Activated naive CD8-positive, alpha-beta T cell treated with anti-CD3 and anti-CD28 coated beads, Interleukin-2, amount 50 U/mL, for 16 hours (primary cell): Measurements from ENCODE around the gene ZFP28.

Source experiments
- DNase-seq: peaks from one replicate; pipeline ENCODE4 v3.0.0-alpha.2; 2020; ENCODE audit warnings: low read depth, low spot score

ZFP28 gene

GRCh38 chr19:56538761-56539263 lies at the start of gene ZFP28:
TSS of gene ZFP28 (plus strand) at chr19:56538948. CDS start at chr19:56539019, 71 bp downstream.
- DNase-seq, result peak; percentile 49

GRCh38 chr19:56491399-56491798 lies 47.3 kb upstream of the ZFP28 start:
- no peak for DNase-seq

GRCh38 chr19:56504581-56504980 lies 34.2 kb upstream of the ZFP28 start:
- no peak for DNase-seq

- DNase-seq, result peak; percentile 74
These were observed 31.1 kb upstream of the ZFP28 start, which contains the start of gene ZNF471 for GRCh38 chr19:56507446-56508289. TSS of gene ZNF471 (plus strand) at chr19:56507855. CDS start at chr19:56511572, 3,717 bp downstream.

GRCh38 chr19:56508290-56508778 lies 30.4 kb upstream of the ZFP28 start:
- DNase-seq, result no peak

GRCh38 chr19:56525214-56525860 lies 13.4 kb upstream of the ZFP28 start:
- DNase-seq, result no peak

GRCh38 chr19:56537442-56537841 lies 1.3 kb upstream of the ZFP28 start:
- no peak for DNase-seq

- DNase-seq, result peak; percentile 80
These were observed 441 bp upstream of the ZFP28 start for GRCh38 chr19:56538254-56538760.

GRCh38 chr19:56543776-56544175 lies 5.0 kb downstream of the ZFP28 start:
- DNase-seq, result no peak

- DNase-seq, result no peak
These were observed 8.8 kb downstream of the ZFP28 start for GRCh38 chr19:56547535-56547934.

- no peak for DNase-seq
These were observed 15.6 kb downstream of the ZFP28 start for GRCh38 chr19:56554272-56554869.

- no peak for DNase-seq
These were observed 24.0 kb downstream of the ZFP28 start for GRCh38 chr19:56562766-56563165.

GRCh38 chr19:56566904-56567273 lies 28.1 kb downstream of the ZFP28 start:
- no peak for DNase-seq

GRCh38 chr19:56567274-56568120 lies 28.7 kb downstream of the ZFP28 start, which contains the start of gene ZNF470:
TSS of gene ZNF470 (plus strand) at chr19:56567468. CDS start at chr19:56570312, 2,844 bp downstream.
- DNase-seq, result peak; percentile 80

GRCh38 chr19:56572589-56572988 lies 33.8 kb downstream of the ZFP28 start:
- no peak for DNase-seq

- DNase-seq, result no peak
These were observed 35.2 kb downstream of the ZFP28 start for GRCh38 chr19:56573914-56574313.

- DNase-seq, result no peak
These were observed 39.2 kb downstream of the ZFP28 start for GRCh38 chr19:56577719-56578602.

GRCh38 chr19:56594446-56594782 lies 55.7 kb downstream of the ZFP28 start:
- DNase-seq, result no peak

GRCh38 chr19:56594783-56595547 lies 56.2 kb downstream of the ZFP28 start, which contains the start of gene ZNF71:
TSS of gene ZNF71 (plus strand) at chr19:56595302. CDS start at chr19:56601559, 6,257 bp downstream.
- peak; percentile 78 for DNase-seq
